HEK293T (cell line): ENCODE results near the gene GCNA.

Source experiments
- CTCF ChIA-PET: fragments of 350-600 bp; formaldehyde crosslinking; extraction: SDS; loops from one replicate; lab custom pipeline; 2021; ENCODE audit warnings: antibody characterized with exemption, inconsistent platforms; lab: Yijun Ruan, JAX
- POLR2A ChIA-PET: fragments of 350-600 bp; formaldehyde crosslinking; extraction: SDS; loops from one replicate; lab custom pipeline; 2020; ENCODE audit warnings: antibody characterized with exemption, inconsistent platforms; lab: Yijun Ruan, JAX
- DNase-seq: peaks from one replicate; pipeline ENCODE4 v3.0.0; 2012; ENCODE audit warnings: mixed read lengths; ENCODE audit errors: extremely low spot score
- ARNT ChIP-seq: fragments of 450-650 bp; IDR thresholded peaks from 2 replicates; pipeline ENCODE4 v1.6.1; 2017; ENCODE audit warnings: mild to moderate bottlenecking
- BHLHE40 ChIP-seq: fragments of 450-650 bp; IDR thresholded peaks from 2 replicates; pipeline ENCODE4 v1.6.1; 2016; ENCODE audit warnings: mild to moderate bottlenecking, moderate library complexity, borderline replicate concordance
- CTBP1 ChIP-seq: fragments of 450-650 bp; IDR thresholded peaks from 2 replicates; pipeline ENCODE4 v1.6.1; 2016; ENCODE audit warnings: borderline replicate concordance
- ELF4 ChIP-seq: fragments of 450-650 bp; IDR thresholded peaks from 2 replicates; pipeline ENCODE4 v1.6.1; 2017; ENCODE audit warnings: antibody characterized with exemption
- FOXA1 ChIP-seq: fragments of 450-650 bp; IDR thresholded peaks from 2 replicates; pipeline ENCODE4 v1.6.1; 2016; ENCODE audit warnings: mild to moderate bottlenecking
- FOXK2 ChIP-seq: fragments of 450-650 bp; IDR thresholded peaks from 2 replicates; pipeline ENCODE4 v1.6.1; 2016; ENCODE audit warnings: mild to moderate bottlenecking
- FOXM1 ChIP-seq: fragments of 450-650 bp; IDR thresholded peaks from 2 replicates; pipeline ENCODE4 v1.6.1; 2017; ENCODE audit warnings: mild to moderate bottlenecking, borderline replicate concordance
- HDGF ChIP-seq: fragments of 450-650 bp; IDR thresholded peaks from 2 replicates; pipeline ENCODE4 v1.6.1; 2017; ENCODE audit warnings: antibody characterized with exemption, borderline replicate concordance
- L3MBTL2 ChIP-seq: fragments of 450-650 bp; conservative IDR thresholded peaks from 2 replicates; pipeline ENCODE4 v1.6.1; 2016; ENCODE audit warnings: mild to moderate bottlenecking
- LEF1 ChIP-seq: fragments of 450-650 bp; IDR thresholded peaks from 2 replicates; pipeline ENCODE4 v1.6.1; 2017; ENCODE audit warnings: mild to moderate bottlenecking, borderline replicate concordance
- NFRKB ChIP-seq: fragments of 450-650 bp; IDR thresholded peaks from 2 replicates; pipeline ENCODE4 v1.6.1; 2016; ENCODE audit warnings: mild to moderate bottlenecking, moderate library complexity
- PKNOX1 ChIP-seq: fragments of 450-650 bp; IDR thresholded peaks from 2 replicates; pipeline ENCODE4 v1.6.1; 2016
- SP1 ChIP-seq: fragments of 450-650 bp; IDR thresholded peaks from 2 replicates; pipeline ENCODE4 v1.6.1; 2017
- SUZ12 ChIP-seq: fragments of 450-650 bp; IDR thresholded peaks from 2 replicates; pipeline ENCODE4 v1.6.1; 2016; ENCODE audit warnings: mild to moderate bottlenecking
- TARDBP ChIP-seq: fragments of 450-650 bp; IDR thresholded peaks from 2 replicates; pipeline ENCODE4 v1.6.1; 2016
- ZNF384 ChIP-seq: fragments of 450-650 bp; IDR thresholded peaks from 2 replicates; pipeline ENCODE4 v1.6.1; 2016

The GCNA gene

GRCh38 chrX:71541210-71542022 is 36.8 kb upstream of the GCNA start:
- no peak for TF ChIP-seq SUZ12
- no peak for TF ChIP-seq LEF1
- no peak for TF ChIP-seq FOXA1
- TF ChIP-seq SP1: no peak
- TF ChIP-seq BHLHE40: no peak
- no peak for TF ChIP-seq TARDBP
- TF ChIP-seq PKNOX1: no peak
- no peak for TF ChIP-seq CTBP1
- TF ChIP-seq HDGF: no peak
- TF ChIP-seq NFRKB: no peak
- TF ChIP-seq ZNF384: no peak
- no peak for TF ChIP-seq FOXM1
- no peak for TF ChIP-seq ELF4
- no peak for TF ChIP-seq L3MBTL2
- ChIA-PET CTCF (no interaction called here), POLR2A (interaction anchor here (0.9 to 5.7 kb wide), 2 partner anchors 8 to 9 kb away, joined by 4 to 41 read pairs; partner anchors contain the start of gene OGT)
- DNase-seq: no peak

- no peak for DNase-seq
- POLR2A ChIA-PET: interaction anchor here (5.7 kb wide), 1 partner anchor 9 kb away, joined by 41 read pairs; the partner anchor contains the start of gene OGT
Observed at GRCh38 chrX:71542411-71542810, 35.8 kb upstream of the GCNA start.

GRCh38 chrX:71542825-71543224 is 35.4 kb upstream of the GCNA start:
- TF ChIP-seq HDGF (no peak), ARNT (no peak), LEF1 (no peak), FOXA1 (no peak), CTBP1 (no peak), ELF4 (no peak), SP1 (no peak), FOXK2 (no peak), TARDBP (no peak), ZNF384 (no peak), BHLHE40 (no peak), PKNOX1 (no peak), NFRKB (no peak), FOXM1 (no peak), L3MBTL2 (no peak), SUZ12 (no peak)
- POLR2A ChIA-PET: interaction anchor here (5.7 kb wide), 1 partner anchor 9 kb away, joined by 41 read pairs; the partner anchor contains the start of gene OGT
- CTCF ChIA-PET: no interaction called here

More at GRCh38 chrX:71542411-71542810, 35.8 kb upstream of the GCNA start:
- no peak for TF ChIP-seq ARNT
- TF ChIP-seq CTBP1: no peak
- no peak for TF ChIP-seq FOXA1
- no peak for TF ChIP-seq FOXM1
- TF ChIP-seq NFRKB: no peak
- no peak for TF ChIP-seq FOXK2
- TF ChIP-seq LEF1: no peak
- TF ChIP-seq ELF4: no peak
- TF ChIP-seq BHLHE40: no peak
- TF ChIP-seq TARDBP: no peak
- no peak for TF ChIP-seq HDGF
- no peak for TF ChIP-seq ZNF384
- TF ChIP-seq L3MBTL2: no peak
- TF ChIP-seq PKNOX1: no peak
- no peak for TF ChIP-seq SUZ12
- no peak for TF ChIP-seq SP1
- CTCF ChIA-PET: no interaction called here

GRCh38 chrX:71543316-71543715 is 34.9 kb upstream of the GCNA start:
- POLR2A ChIA-PET: interaction anchor here (5.7 kb wide), 1 partner anchor 10 kb away, joined by 41 read pairs; the partner anchor contains the start of gene OGT
- TF ChIP-seq FOXM1 (no peak), LEF1 (no peak), L3MBTL2 (no peak)
- CTCF ChIA-PET: no interaction called here
- no peak for DNase-seq

More at GRCh38 chrX:71542825-71543224, 35.4 kb upstream of the GCNA start:
- no peak for DNase-seq

GRCh38 chrX:71545364-71545763 is 32.9 kb upstream of the GCNA start:
- no peak for TF ChIP-seq ARNT
- no peak for TF ChIP-seq SP1
- TF ChIP-seq SUZ12: no peak
- TF ChIP-seq NFRKB: no peak
- TF ChIP-seq L3MBTL2: no peak
- no peak for TF ChIP-seq CTBP1
- no peak for TF ChIP-seq BHLHE40
- no peak for TF ChIP-seq FOXA1
- TF ChIP-seq ZNF384: no peak
- TF ChIP-seq FOXM1: no peak
- no peak for TF ChIP-seq HDGF
- no peak for TF ChIP-seq LEF1
- TF ChIP-seq FOXK2: no peak
- no peak for TF ChIP-seq PKNOX1
- TF ChIP-seq TARDBP: no peak
- TF ChIP-seq ELF4: no peak
- POLR2A ChIA-PET: interaction anchor here (5.7 kb wide), 1 partner anchor 12 kb away, joined by 41 read pairs; the partner anchor contains the start of gene OGT
- CTCF ChIA-PET: no interaction called here
- no peak for DNase-seq
